Astrocyte of the spinal cord (primary cell): ENCODE measurements around the gene MRPL21.
A peak's percentile ranks its signal among the peaks of the same experiment; 100 is the strongest.

Experiments
- DNase-seq: peaks from one replicate; pipeline ENCODE4 v3.0.0; 2011; ENCODE audit warnings: low read depth, low spot score
- H3K4me3 ChIP-seq: 2 replicates; pipeline ENCODE4 v1.5.1; 2011; ENCODE audit warnings: low read depth, mild to moderate bottlenecking, low read length, moderate library complexity
- in situ Hi-C: cut with HindIII; loops from 2 replicates; pipeline ENCODE4 v1.10.0; 2017; ENCODE audit warnings: low sequenced_read_pairs
- TF ChIP-seq, protein P1 (sequence below): IDR thresholded peaks from 2 replicates; pipeline ENCODE4 v1.5.1; 2012; ENCODE audit warnings: low read depth, mild to moderate bottlenecking, low read length, inconsistent platforms

The MRPL21 gene

DNA sequence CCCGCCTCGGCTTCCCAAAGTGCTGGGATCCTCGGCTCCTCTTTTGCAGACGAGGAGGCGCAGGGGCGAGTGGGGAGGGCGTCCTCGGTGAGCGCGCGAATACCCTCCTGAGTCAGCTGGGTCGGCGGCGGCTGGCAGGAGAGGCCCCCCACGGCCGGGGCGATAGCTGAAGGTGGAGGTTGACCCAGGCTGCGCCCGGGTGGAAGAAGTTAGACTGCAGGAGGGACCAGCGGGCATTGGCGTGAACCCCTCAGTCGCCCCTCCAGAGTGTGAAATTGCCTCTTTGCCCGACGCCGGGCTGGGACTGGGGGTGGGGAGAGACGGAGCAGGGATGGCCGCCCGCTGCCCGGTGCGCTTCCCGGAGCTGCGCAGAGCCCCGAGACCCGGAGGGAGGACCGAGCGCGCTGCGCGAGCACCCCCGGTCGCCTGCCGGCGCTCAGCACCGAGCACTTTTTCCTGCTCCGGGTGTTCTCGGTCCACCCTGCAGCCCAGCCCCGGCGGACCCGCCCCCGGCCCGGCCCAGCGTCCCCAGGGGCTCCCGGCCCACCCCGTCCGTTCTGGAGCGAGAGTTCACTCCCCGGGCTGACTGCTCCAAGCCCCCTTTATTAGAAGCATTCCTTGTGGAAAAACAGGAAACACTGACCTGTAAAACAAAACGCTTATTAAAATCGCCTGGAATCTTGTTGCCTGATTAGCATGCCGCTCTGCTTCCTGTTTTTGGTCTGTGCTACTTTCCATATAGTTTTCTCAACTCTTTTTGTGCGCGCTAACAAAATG lies 48.2 kb downstream of the MRPL21 start:
- TF ChIP-seq, protein P1, sequence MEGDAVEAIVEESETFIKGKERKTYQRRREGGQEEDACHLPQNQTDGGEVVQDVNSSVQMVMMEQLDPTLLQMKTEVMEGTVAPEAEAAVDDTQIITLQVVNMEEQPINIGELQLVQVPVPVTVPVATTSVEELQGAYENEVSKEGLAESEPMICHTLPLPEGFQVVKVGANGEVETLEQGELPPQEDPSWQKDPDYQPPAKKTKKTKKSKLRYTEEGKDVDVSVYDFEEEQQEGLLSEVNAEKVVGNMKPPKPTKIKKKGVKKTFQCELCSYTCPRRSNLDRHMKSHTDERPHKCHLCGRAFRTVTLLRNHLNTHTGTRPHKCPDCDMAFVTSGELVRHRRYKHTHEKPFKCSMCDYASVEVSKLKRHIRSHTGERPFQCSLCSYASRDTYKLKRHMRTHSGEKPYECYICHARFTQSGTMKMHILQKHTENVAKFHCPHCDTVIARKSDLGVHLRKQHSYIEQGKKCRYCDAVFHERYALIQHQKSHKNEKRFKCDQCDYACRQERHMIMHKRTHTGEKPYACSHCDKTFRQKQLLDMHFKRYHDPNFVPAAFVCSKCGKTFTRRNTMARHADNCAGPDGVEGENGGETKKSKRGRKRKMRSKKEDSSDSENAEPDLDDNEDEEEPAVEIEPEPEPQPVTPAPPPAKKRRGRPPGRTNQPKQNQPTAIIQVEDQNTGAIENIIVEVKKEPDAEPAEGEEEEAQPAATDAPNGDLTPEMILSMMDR: no peak
- in situ Hi-C loops: no loop called here
- peak overlapping the region; percentile 42 for H3K4me3 ChIP-seq
- peak; percentile 38 for DNase-seq

DNA sequence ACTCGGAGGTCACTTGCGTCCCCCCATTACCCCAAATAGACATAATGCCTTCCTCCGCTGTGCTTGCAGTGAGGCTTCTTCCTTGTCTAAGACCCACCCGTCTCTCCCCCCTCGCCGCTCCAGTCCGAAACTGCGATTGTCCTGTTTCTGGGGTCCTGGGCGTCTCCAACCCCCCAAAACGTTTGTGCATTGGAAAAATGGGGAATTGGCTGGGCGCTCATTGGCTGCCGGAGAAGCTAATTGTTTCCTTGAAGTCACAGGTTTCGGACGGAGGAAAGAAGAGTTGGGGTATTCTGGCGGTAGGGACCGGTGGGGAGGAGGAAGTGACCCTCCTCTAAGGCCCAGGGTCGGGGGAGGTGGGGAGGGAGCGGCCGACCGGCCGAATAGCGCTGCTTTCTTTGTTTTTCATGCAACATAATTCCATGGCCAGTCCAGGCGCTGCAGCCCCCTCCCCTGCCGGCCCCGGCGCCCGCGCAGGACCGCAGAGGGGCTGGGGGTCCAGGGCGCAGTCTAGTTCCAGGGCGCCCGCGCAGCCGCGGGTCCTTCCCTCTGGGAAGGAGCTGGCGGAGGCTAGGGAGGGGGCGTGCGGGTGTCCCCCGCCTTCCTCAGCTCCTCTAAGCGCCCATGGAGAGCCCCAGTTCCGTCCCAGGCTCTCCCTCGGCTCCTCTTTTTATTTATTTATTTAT lies 49.2 kb downstream of the MRPL21 start:
- TF ChIP-seq, protein P1: no peak
- no peak overlapping the region for H3K4me3 ChIP-seq
- DNase-seq: no peak
- in situ Hi-C loops: no loop called here

DNA sequence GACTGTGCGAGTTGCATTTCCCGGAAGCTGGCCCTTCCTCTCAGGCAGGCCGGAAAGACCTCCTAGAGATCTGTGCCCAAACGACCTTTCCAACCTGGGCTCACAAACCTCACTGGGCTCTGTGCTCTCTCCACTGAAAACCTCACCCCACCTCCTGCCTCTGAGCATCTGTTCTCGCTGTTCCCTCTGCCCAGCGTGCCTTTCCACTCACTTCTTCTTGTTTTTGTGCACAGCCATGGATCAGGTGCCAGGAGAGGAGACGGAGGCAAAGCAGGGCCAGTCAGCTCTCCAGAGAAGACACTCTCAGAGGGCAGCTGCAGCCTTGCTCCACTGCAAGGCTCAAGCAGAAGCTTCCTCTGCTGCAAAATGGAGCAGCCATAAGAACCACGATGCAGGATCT lies 51.0 kb downstream of the MRPL21 start:
- no peak overlapping the region for H3K4me3 ChIP-seq
- in situ Hi-C loops: no loop called here
- TF ChIP-seq, protein P1: no peak
- DNase-seq: no peak

DNA sequence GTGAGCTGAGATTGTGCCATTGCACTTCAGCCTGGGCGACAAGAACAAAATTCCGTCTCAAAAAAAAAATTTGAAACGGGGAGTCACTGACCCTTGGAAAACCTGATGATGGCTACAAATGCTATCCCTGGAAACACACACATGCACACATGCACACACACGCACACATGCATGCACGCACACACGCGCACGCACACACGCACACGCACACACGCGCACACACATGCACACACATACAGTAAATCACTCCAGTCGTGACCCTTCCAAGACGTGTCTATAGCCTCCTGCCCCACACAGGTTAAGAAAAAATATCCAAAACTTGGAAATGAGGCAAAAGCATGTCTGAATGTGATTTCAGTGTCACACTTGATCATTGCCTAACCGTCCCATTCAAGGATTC lies 55.2 kb downstream of the MRPL21 start:
- TF ChIP-seq, protein P1: no peak
- no peak overlapping the region for H3K4me3 ChIP-seq
- in situ Hi-C loops: no loop called here
- DNase-seq: no peak

DNA sequence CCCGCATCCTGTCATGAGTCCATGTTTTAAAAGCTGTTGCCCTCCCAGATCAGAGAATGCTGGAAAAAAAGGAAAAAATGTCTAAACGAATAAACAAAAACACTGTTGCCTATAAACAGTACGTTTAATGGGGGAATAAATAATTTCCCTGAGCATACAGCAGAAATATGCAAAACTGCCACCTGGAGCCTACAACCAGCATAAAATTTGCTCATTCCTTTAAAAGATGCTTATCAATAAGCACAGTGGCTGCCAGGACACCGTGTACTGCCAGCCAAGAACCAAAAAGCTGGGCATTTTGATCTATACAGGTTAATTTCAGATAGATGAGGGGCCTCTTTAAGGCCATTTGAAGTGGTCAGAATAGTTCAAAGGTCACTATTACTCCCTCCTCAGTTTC lies 56.2 kb downstream of the MRPL21 start:
- in situ Hi-C loops: no loop called here
- TF ChIP-seq, protein P1: no peak
- DNase-seq: no peak
- no peak overlapping the region for H3K4me3 ChIP-seq

DNA sequence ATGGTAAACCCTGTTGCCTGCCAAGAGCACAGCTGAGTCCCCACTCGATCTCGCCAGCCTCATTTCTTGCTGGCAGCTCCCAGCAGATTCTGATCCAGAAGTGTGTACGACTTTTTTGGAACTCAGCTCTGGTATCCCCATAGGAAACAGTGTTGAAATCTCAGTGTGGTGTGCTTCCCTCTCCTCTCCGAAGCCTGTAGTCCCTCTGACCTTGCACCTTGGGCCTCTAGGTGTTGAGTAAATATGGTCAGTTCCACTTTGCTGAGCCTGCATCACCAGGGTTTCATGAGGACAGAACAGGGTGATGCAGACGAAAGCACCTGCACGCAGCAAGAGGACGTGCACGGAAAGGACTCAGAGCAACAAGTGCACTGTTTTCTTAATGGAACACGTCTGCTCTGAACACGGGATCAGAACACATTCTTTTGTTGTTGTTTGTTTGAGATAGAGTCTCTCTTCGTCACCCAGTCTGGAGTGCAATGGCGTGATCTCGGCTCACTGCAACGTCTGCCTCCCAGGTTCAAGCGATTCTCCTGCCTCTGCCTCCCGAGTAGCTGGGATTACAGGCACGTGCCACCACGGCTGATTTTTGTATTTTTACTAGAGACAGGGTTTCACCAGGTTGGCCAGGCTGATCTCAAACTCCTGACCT lies 58.2 kb downstream of the MRPL21 start:
- in situ Hi-C loops: no loop called here
- no peak overlapping the region for H3K4me3 ChIP-seq
- TF ChIP-seq, protein P1: no peak
- DNase-seq: no peak
